GM21576 (cell line): Measurements from ENCODE around the gene BACH2.
A peak's percentile ranks its signal among the peaks of the same experiment; 100 is the strongest.
"Not testable (repeated sequence)": the region's sequence is repeated elsewhere in the genome, so short reads cannot be mapped to it uniquely, and the experiment has no call there.

Source experiments
- ATAC-seq: cut with Tn5 transposase; IDR thresholded peaks from one replicate; pipeline ENCODE4 v1.9.1; 2021; ENCODE audit warnings: mild to moderate bottlenecking, moderate library complexity; ENCODE audit not compliant: unreplicated experiment

BACH2 gene

DNA sequence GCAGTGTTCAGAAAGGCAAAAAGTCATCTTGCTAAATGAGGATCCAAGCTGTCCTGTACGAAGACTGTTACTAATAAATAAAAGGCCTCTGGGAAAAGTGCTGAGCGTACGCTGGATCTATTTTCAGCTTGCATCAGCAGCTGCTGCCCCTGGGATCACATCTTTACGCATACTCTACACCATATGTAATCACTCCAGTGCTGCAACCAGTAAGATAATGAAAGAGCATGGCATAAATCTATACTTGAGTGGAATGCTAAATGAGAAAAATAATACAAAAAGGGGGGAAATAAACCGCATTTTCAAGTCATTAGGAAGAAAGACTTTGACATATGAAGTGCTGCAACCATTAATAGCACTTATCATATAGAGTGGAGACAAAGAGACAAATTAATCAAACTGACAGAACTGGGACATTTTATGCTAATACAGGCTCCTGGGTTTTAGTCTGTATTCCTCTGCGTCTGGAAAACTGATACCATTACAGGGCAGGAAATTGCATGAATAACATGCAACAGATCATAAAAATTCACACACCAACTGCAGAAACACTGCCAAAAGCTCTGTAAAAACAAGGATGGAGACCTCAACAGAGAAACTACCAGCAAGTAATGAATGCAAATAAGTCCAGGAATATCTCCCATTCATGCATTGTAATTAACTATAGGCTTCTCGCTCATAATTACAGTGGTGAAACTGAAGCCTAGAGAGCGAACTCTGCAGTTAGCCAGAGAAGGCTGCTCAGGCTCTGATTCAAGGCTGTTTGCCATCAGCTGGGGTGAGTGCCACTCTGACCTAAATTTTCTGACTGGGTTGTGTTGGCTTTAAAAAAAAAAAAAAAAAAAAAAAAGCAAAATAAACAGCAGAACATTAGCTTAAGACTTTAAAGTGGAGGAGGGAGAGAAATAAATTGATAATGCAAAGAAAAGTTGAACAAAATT lies 318.6 kb downstream of the BACH2 start:
- ATAC-seq = no peak

- no peak for ATAC-seq
Observed at GRCh38 chr6:89976694-89977020, 320.0 kb downstream of the BACH2 start.

- no peak for ATAC-seq
Observed at GRCh38 chr6:89975991-89976693, 320.5 kb downstream of the BACH2 start.

DNA sequence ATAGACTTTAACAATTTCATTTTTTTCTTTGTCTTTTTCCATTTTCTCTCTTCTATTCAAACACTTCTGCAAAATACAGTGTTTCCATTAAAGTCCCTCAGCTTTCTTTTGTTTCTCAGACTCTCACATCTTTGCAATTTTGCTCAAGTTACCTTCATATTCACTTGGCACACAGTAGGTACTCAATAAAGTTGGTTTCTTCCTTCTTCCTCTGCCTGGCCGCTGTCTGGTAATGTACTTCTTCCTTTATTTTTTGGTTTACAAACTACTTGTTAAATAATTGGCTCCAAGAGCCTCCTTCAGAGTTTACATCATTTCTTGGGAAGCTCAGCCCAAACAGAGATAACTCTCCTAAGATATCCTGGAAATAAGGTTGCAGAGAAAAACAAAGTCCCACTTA lies 321.3 kb downstream of the BACH2 start:
- ATAC-seq = no peak

DNA sequence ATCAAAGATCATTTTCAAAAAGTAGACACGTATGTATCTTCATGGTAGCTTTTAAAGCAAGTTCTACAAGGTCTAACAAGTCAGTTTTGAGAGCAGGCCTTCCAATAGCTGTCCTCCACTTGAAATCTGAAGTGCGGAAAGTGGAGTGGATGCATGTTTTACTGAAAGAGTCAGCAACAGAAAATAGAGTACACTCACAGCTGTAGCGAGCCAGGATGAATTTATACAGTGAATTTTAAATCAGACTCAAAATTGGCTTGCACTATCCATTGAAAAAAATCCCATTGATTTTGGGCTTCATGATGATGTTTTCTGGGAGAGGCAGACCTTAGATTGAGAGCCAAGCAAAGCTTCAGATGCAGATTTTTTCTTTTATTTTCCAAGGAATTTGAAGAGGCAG lies 321.8 kb downstream of the BACH2 start:
- no peak for ATAC-seq

DNA sequence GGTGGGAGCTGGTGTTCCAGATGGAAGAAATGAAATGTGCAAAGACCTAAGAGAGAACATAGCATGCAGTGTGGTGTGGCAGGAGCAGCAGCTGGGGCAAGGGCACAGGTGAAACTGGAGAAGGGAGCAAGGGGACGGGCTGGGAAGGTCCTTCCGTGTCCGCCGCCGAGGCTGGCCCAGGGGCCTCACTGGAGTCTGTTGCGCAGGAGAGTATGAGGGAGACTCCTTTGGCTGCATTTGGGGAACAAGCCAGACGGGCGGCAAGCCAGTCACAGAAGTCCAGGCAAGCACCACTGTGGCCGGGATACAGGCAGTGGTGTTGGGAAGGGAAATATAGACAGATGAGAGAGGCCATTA lies 324.6 kb downstream of the BACH2 start:
- ATAC-seq = no peak

GRCh38 chr6:89971338-89972024 lies 325.2 kb downstream of the BACH2 start:
- ATAC-seq = not testable (repeated sequence)

DNA sequence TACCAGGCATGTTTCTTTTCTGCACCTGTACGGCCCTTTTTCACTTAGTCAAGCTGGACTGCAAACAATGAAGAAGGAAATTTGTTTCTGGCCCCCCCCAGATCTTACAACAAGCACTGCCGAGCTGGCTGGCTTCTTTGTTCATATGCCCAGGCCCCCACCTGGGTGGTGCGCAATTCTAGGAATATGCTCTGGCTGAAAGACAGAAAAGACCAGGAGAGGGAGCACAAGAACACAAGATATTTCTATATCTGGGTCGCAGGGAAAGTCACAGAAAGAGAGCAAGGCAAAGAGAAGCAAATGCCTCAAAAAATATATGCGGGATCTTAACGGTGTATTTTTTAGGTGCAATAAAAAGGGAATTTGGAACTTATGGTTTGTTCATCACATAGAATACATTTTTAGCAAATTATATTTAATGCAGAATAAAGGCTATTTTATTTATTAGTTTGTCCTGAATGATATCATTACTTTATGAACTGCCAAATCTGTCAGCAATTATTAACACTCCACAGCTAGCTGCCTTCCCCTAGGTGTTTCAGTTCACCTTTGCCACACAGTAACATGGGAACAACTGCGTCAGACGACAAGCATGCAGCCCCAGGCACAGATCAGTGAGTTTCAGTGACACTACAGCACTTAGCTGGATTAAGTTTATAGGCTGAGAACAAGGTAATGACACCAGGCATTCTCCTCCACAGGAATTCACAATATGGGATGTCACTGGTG lies 325.9 kb downstream of the BACH2 start:
- no peak for ATAC-seq

GRCh38 chr6:89970072-89970471 lies 326.6 kb downstream of the BACH2 start:
- no peak for ATAC-seq

DNA sequence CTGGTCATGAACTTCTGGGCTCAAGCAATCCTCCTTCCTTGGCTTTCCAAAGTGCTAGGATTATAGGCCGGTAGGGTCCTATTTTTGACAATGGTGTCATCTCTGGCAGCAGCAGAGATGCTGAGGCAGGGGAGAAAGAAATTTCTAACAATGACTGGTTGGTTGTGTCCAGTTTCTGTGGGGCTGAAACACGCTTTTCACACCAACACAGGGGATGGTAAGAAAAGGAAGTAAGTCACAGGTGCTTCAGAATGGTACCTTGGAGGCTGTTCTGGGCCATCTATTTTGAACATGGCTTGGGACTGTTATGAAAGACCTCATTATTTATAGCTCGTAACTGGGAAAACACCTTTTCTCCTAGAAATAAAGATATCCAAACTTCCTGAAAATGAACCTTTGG lies 329.7 kb downstream of the BACH2 start:
- no peak for ATAC-seq

DNA sequence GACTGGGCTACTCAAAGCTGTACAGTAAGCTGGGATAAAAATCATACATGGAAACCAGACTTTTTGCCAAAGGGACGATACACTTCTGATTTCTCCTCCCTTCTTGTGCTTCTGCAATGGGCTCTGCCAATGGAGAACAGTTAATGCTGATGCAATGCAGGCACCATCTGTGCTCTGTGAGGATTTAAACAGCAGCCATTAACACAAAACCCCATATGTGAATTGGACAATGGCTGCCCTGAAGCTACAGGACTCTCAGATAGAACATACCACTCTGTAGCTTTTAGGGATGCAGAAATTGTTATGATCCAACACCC lies 330.5 kb downstream of the BACH2 start:
- ATAC-seq = no peak

DNA sequence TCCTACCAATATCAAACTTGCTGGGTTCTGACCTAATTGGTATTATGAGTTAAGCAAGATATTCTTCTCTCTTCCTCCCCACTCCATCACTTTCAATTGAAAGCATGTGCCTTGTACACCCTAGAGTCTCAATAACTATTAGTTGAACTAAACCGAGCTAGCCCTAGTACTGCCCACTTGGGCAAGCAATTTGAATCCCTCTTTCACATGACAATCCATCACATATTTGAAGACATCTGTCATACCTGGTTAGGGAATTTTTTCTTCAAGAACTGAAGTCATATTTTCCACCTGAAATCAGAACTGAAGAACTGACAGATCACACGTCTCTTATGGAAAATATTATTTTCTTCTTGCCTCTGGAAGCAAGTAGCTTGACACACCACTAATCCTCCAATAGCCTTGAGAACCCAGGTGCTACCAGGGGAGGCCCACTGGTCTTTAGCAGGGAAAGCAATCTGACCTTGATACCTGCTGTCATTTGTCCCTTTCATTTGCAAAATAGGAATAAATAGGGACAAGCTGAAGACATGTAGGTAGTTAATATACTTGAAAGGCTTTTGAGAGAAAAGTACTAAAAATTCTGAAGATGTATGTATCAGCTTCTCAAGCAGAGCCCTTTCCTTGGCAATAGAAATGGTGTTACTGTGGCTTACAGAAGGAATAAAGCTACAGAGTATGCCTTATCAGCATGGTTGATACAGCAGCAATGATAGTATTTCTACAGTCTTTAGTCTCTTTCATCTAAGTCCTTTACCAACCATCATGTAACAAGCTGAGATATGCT lies 331.0 kb downstream of the BACH2 start:
- ATAC-seq = no peak

DNA sequence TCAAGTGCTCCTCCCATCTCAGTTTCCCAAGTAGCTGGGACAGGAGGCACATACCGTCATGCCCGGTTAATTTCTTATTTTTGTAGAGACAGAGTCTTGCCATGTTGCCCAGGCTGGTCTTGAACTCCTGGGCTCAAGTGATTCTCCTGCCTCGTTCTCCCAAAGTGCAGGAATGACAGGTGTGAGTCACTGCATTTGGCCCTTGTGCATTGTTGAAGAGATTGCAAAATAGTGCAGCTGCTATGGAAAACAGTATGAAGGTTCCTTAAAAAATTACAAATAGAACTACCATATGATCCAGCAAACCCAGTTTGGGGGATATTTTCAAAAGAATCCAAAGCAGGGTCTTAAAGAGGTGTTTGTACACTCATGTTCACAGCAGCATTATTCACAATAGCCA lies 333.3 kb downstream of the BACH2 start:
- no peak for ATAC-seq

- ATAC-seq = no peak
Observed at GRCh38 chr6:89961481-89961880, 335.2 kb downstream of the BACH2 start.

GRCh38 chr6:89959883-89960282 lies 336.8 kb downstream of the BACH2 start:
- ATAC-seq = no peak

DNA sequence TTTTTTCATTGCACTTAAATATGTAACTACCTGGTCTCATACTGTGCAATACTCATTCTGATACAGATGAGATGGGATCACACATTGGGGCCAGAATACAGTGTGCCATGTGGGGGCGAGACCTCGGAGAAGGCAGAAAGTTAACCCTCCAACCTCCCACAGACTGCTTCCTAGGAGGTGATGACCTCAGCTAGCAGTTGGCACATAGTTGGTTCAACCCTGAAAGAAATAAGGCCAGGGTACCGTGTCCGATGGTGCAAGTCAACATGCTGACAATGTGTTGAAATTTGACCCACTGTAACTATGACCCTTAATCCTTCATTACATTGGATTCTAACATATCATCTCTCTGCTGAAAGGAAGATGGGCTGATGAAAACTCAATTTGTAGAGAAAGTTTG lies 340.5 kb downstream of the BACH2 start:
- no peak for ATAC-seq

DNA sequence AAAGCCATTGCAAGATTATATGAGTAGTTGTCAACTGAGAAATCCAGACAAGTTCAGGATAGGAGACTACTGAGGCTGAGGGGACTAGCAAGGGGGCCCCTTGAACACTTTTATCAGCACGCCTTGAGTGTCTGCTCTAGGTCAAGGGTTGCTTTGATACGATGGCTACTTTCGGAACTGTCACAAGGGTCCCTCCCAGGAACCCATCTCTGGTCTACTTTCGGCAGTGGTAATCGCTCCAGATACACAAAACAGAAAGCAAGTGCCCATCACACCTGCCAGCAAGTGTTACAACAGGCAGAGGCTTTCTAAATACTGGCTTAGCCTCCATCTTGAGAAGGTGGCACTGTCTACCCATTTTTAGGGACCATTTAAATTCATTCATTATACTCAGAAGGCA lies 341.3 kb downstream of the BACH2 start:
- ATAC-seq = no peak

DNA sequence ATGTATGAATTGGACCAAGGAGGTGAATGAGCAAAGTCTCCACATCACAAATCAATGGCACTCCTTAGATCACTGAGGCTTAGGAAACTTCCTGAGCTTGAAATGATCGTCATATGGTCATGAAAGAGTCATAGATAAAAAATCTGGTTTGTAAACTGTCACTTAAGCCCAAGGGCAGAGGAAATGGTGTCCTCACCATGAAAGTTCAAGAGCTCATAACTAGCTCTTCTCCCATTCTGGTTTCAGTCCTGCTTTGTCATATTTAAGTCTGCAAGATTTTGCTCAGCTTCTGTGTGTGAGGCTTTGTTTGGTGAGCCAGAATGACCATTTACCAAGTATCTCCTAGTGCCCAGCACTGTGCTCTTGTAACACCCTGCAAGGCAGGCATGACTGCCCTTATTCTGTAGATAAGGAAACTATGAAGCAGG lies 341.9 kb downstream of the BACH2 start:
- no peak for ATAC-seq

DNA sequence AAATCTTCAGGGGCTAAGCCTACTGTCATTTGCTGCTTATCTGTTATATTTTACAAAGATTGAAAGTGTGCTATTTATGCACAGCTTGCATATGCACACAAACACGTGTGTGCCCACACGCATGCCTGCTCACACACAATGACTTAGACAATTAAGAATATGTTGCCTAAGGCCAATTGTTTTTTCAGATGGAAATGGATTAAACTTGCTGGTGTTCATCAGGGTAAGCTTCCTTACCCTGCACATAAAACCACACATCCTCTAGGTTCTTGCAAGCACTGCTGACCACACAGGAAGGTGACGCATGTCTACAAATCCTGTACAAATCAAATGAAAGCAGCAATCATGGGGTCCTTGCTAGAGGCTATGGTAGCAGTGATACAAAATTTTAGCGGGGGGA lies 344.0 kb downstream of the BACH2 start:
- peak; percentile 50 for ATAC-seq

GRCh38 chr6:89952105-89952671 lies 344.5 kb downstream of the BACH2 start:
- ATAC-seq = no peak
